HEK293T (cell line): ENCODE measurements around the gene LNX1.
"Not testable (repeated sequence)": the region's sequence is repeated elsewhere in the genome, so short reads cannot be mapped to it uniquely, and the experiment has no call there.

Experiments
- CTCF ChIA-PET: fragments of 350-600 bp; formaldehyde crosslinking; extraction: SDS; loops from one replicate; lab custom pipeline; 2021; ENCODE audit warnings: antibody characterized with exemption, inconsistent platforms; lab: Yijun Ruan, JAX
- POLR2A ChIA-PET: fragments of 350-600 bp; formaldehyde crosslinking; extraction: SDS; loops from one replicate; lab custom pipeline; 2020; ENCODE audit warnings: antibody characterized with exemption, inconsistent platforms; lab: Yijun Ruan, JAX
- DNase-seq: peaks from one replicate; pipeline ENCODE4 v3.0.0; 2012; ENCODE audit warnings: mixed read lengths; ENCODE audit errors: extremely low spot score
- ARNT ChIP-seq: fragments of 450-650 bp; IDR thresholded peaks from 2 replicates; pipeline ENCODE4 v1.6.1; 2017; ENCODE audit warnings: mild to moderate bottlenecking
- BHLHE40 ChIP-seq: fragments of 450-650 bp; IDR thresholded peaks from 2 replicates; pipeline ENCODE4 v1.6.1; 2016; ENCODE audit warnings: mild to moderate bottlenecking, moderate library complexity, borderline replicate concordance
- CTBP1 ChIP-seq: fragments of 450-650 bp; IDR thresholded peaks from 2 replicates; pipeline ENCODE4 v1.6.1; 2016; ENCODE audit warnings: borderline replicate concordance
- ELF4 ChIP-seq: fragments of 450-650 bp; IDR thresholded peaks from 2 replicates; pipeline ENCODE4 v1.6.1; 2017; ENCODE audit warnings: antibody characterized with exemption
- FOXA1 ChIP-seq: fragments of 450-650 bp; IDR thresholded peaks from 2 replicates; pipeline ENCODE4 v1.6.1; 2016; ENCODE audit warnings: mild to moderate bottlenecking
- FOXK2 ChIP-seq: fragments of 450-650 bp; IDR thresholded peaks from 2 replicates; pipeline ENCODE4 v1.6.1; 2016; ENCODE audit warnings: mild to moderate bottlenecking
- FOXM1 ChIP-seq: fragments of 450-650 bp; IDR thresholded peaks from 2 replicates; pipeline ENCODE4 v1.6.1; 2017; ENCODE audit warnings: mild to moderate bottlenecking, borderline replicate concordance
- HDGF ChIP-seq: fragments of 450-650 bp; IDR thresholded peaks from 2 replicates; pipeline ENCODE4 v1.6.1; 2017; ENCODE audit warnings: antibody characterized with exemption, borderline replicate concordance
- L3MBTL2 ChIP-seq: fragments of 450-650 bp; conservative IDR thresholded peaks from 2 replicates; pipeline ENCODE4 v1.6.1; 2016; ENCODE audit warnings: mild to moderate bottlenecking
- LEF1 ChIP-seq: fragments of 450-650 bp; IDR thresholded peaks from 2 replicates; pipeline ENCODE4 v1.6.1; 2017; ENCODE audit warnings: mild to moderate bottlenecking, borderline replicate concordance
- NFRKB ChIP-seq: fragments of 450-650 bp; IDR thresholded peaks from 2 replicates; pipeline ENCODE4 v1.6.1; 2016; ENCODE audit warnings: mild to moderate bottlenecking, moderate library complexity
- SP1 ChIP-seq: fragments of 450-650 bp; IDR thresholded peaks from 2 replicates; pipeline ENCODE4 v1.6.1; 2017
- SUZ12 ChIP-seq: fragments of 450-650 bp; IDR thresholded peaks from 2 replicates; pipeline ENCODE4 v1.6.1; 2016; ENCODE audit warnings: mild to moderate bottlenecking
- TARDBP ChIP-seq: fragments of 450-650 bp; IDR thresholded peaks from 2 replicates; pipeline ENCODE4 v1.6.1; 2016
- ZNF384 ChIP-seq: fragments of 450-650 bp; IDR thresholded peaks from 2 replicates; pipeline ENCODE4 v1.6.1; 2016
- TF ChIP-seq, protein P1 (sequence below): fragments of 450-650 bp; IDR thresholded peaks from 2 replicates; pipeline ENCODE4 v1.6.1; 2016

LNX1 gene

GRCh38 chr4:53432528-53433424 is 158.5 kb downstream of the LNX1 start:
- DNase-seq: no peak
- ChIA-PET POLR2A (no interaction called here), CTCF (no interaction called here)
- TF ChIP-seq FOXM1: no peak
- no peak for TF ChIP-seq SUZ12
- TF ChIP-seq BHLHE40: no peak
- TF ChIP-seq, protein P1, sequence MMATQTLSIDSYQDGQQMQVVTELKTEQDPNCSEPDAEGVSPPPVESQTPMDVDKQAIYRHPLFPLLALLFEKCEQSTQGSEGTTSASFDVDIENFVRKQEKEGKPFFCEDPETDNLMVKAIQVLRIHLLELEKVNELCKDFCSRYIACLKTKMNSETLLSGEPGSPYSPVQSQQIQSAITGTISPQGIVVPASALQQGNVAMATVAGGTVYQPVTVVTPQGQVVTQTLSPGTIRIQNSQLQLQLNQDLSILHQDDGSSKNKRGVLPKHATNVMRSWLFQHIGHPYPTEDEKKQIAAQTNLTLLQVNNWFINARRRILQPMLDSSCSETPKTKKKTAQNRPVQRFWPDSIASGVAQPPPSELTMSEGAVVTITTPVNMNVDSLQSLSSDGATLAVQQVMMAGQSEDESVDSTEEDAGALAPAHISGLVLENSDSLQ: no peak
- TF ChIP-seq NFRKB: no peak
- no peak for TF ChIP-seq SP1
- TF ChIP-seq L3MBTL2: no peak
- no peak for TF ChIP-seq ELF4
- no peak for TF ChIP-seq FOXK2
- no peak for TF ChIP-seq HDGF
- no peak for TF ChIP-seq CTBP1
- TF ChIP-seq ARNT: no peak
- TF ChIP-seq ZNF384: no peak
- no peak for TF ChIP-seq TARDBP
- no peak for TF ChIP-seq FOXA1

- no peak for DNase-seq
- CTCF ChIA-PET: no interaction called here
- no peak for TF ChIP-seq BHLHE40
- TF ChIP-seq SP1: no peak
- TF ChIP-seq FOXM1: no peak
- TF ChIP-seq ARNT: no peak
- TF ChIP-seq TARDBP: no peak
- no peak for TF ChIP-seq HDGF
- no peak for TF ChIP-seq SUZ12
- TF ChIP-seq L3MBTL2: no peak
- TF ChIP-seq CTBP1: no peak
- TF ChIP-seq, protein P1: no peak
- no peak for TF ChIP-seq ZNF384
- POLR2A ChIA-PET: no interaction called here
These were observed 160.2 kb downstream of the LNX1 start for GRCh38 chr4:53431052-53431451.

DNA sequence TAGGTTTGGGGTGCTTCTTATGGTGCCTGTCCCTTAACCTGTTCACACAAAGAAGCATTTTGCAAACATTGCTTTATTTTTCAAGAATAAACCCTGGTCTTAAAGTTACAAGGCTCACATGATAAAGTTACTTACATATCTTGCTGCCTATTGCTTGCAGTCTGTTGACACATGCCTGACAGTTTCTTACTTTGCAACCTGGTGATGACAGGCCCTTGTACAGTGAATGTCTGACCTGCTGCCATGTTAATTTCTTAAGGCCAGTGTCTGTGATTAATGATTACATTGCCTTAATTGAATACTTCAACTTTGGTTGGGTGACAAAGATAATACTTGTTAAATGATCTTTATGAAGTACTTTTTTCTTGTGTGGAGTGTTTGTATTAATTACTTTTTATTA is 163.9 kb downstream of the LNX1 start:
- ChIA-PET POLR2A (no interaction called here), CTCF (no interaction called here)
- TF ChIP-seq NFRKB: no peak
- TF ChIP-seq SP1: no peak
- no peak for TF ChIP-seq SUZ12
- TF ChIP-seq FOXM1: no peak
- TF ChIP-seq ELF4: no peak
- no peak for TF ChIP-seq L3MBTL2
- TF ChIP-seq ARNT: no peak
- TF ChIP-seq FOXK2: no peak
- TF ChIP-seq ZNF384: no peak
- no peak for TF ChIP-seq LEF1
- DNase-seq: no peak

DNA sequence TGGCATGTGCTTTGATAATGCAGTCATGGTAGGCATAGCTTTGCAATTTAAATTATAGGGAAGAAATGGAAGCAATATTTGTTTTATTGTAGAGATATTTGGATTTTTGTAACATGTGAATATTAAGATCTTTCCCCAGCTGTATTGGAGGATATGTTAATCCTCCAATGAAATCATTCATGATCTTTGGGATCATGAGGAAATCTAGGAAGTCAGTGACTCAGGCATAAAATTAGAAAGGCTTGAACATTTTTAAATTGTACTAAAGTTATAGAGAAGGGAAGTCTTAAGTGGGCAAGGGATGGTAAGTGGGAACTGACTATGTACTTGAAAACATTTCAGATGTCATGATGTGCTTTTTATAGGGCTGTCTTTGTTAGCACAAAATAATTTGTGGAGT is 167.0 kb downstream of the LNX1 start:
- ChIA-PET POLR2A (no interaction called here), CTCF (no interaction called here)
- TF ChIP-seq ZNF384 (no peak), FOXK2 (no peak), SP1 (no peak)
- TF ChIP-seq, protein P1: no peak
- no peak for DNase-seq

- DNase-seq: no peak
- TF ChIP-seq FOXM1 (no peak), L3MBTL2 (no peak), TARDBP (no peak)
- POLR2A ChIA-PET: no interaction called here
- CTCF ChIA-PET: no interaction called here
These were observed 168.9 kb downstream of the LNX1 start for GRCh38 chr4:53422367-53422766.

GRCh38 chr4:53421791-53422190 is 169.5 kb downstream of the LNX1 start:
- no peak for DNase-seq
- no peak for TF ChIP-seq HDGF
- ChIA-PET POLR2A (no interaction called here), CTCF (no interaction called here)

- no peak for DNase-seq
- ChIA-PET CTCF (no interaction called here), POLR2A (no interaction called here)
- TF ChIP-seq TARDBP (no peak), BHLHE40 (no peak), HDGF (no peak), CTBP1 (no peak), FOXA1 (no peak), FOXM1 (no peak), FOXK2 (no peak), LEF1 (no peak), SUZ12 (no peak)
- TF ChIP-seq, protein P1: no peak
These were observed 172.1 kb downstream of the LNX1 start for GRCh38 chr4:53419208-53419607.

GRCh38 chr4:53409479-53409878 is 181.8 kb downstream of the LNX1 start:
- POLR2A ChIA-PET: interaction anchor here (0.6 kb wide), 1 partner anchor 11 kb away, joined by 4 read pairs; no protein-coding TSS in a partner anchor
- DNase-seq: not testable (repeated sequence)
- CTCF ChIA-PET: interaction anchor here (0.6 kb wide), 2 partner anchors 36 to 42 kb away, joined by 3 to 10 read pairs; no protein-coding TSS in a partner anchor
